GM19467 (cell line): ENCODE measurements around the gene MBNL1.

ENCODE experiments used
- ATAC-seq: cut with Tn5 transposase; IDR thresholded peaks from one replicate; pipeline ENCODE4 v1.9.1; 2021; ENCODE audit warnings: mild to moderate bottlenecking, moderate library complexity; ENCODE audit not compliant: unreplicated experiment

The MBNL1 gene

GRCh38 chr3:152469248-152470025, 200.7 kb downstream of the MBNL1 start:
- ATAC-seq: no peak

DNA sequence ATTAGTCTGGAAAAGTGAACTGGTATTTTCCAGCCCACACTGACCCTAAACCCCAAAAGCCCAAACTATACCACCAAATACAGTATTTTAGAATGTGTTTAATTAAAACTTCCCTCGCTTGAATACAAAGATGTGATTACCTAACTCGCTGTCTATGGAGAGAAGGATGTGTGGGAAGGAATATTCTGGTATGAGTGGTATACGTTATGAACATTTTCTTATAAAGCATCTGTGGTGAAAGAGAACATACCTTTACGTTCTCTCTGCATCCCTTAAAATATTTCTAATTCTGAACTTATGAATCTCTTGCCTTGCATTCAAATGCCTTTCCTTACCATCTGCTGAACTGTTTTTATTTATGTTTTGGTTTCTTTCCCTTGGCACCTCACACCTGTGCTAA, 201.4 kb downstream of the MBNL1 start:
- ATAC-seq: no peak

- ATAC-seq: no peak
Measured at GRCh38 chr3:152470893-152471292, 202.2 kb downstream of the MBNL1 start.

GRCh38 chr3:152471814-152472671, 203.3 kb downstream of the MBNL1 start:
- peak; percentile 67 for ATAC-seq

GRCh38 chr3:152472672-152472954, 203.9 kb downstream of the MBNL1 start:
- ATAC-seq: no peak

GRCh38 chr3:152474585-152474984, 205.9 kb downstream of the MBNL1 start:
- ATAC-seq: no peak

DNA sequence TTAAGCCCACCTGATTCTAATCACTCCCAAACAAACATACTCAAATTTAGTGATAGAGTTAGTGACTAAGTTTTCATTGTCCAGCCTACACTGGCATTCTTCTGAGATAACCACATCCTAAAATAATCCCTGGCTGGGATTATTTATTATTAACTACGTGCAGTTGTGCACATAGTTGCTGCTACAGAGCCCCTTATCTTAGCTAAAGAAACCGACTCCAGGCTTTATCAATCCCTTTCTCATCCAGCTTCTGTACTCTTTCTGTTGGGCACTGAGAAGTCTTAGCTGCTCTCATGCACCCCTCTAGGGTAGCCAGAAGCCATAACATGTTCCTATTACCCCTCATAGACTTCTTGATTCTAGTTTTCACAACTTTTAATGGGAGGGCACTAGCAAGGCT, 208.7 kb downstream of the MBNL1 start:
- no peak for ATAC-seq

DNA sequence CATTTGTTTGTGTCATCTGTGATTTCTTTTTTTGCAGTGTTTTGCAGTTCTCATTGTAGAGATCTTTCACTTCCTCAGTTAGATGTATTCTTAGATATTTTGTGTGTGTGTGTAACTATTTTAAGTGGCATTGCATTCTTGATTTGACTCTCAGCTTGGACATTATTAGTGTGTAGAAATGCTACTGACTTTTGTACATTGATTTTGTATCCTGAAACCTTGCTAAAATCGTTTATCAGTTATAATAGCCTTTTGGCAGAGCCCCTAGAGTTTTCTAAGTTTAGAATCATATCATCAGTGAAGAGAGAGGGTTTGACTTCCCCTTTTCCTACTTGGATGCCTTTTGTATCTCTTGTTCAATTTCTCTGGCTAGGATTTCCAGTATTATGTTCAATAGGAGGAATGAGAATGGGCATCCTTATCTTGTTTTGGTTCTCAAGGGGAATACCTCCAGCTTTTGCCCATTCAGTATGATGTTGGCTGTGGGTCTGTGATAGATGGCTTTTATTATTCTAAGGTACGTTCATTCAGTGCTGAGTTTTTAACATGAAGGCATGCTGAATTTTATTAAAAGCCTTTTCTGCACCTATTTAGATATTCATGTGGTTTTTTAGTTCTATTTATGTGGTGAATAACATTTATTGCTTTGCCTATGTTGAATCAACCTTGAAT, 211.7 kb downstream of the MBNL1 start:
- peak; percentile 66 for ATAC-seq

DNA sequence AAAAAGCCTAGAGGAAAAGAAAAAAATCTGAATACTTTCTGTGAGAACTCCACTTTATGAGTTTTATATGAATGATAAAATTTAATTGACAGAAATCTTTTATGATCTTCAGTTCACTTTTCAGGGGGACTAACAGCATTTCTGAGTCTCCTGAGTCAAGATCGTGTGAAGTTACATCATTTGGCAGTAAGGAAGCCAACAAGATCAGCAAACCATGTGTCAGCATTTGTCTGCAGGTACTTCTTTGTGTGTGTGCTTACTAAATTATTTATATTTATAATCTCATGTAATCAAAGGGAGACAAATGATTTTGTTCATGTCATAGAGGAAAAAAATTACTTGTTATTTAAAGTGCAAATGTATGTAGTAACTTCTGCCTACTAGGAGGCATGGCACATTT, 217.6 kb downstream of the MBNL1 start:
- ATAC-seq: no peak

- ATAC-seq: no peak
Measured at GRCh38 chr3:152488449-152488848, 219.7 kb downstream of the MBNL1 start.

- peak; percentile 46 for ATAC-seq
Measured at GRCh38 chr3:152491922-152492321, 223.2 kb downstream of the MBNL1 start.

DNA sequence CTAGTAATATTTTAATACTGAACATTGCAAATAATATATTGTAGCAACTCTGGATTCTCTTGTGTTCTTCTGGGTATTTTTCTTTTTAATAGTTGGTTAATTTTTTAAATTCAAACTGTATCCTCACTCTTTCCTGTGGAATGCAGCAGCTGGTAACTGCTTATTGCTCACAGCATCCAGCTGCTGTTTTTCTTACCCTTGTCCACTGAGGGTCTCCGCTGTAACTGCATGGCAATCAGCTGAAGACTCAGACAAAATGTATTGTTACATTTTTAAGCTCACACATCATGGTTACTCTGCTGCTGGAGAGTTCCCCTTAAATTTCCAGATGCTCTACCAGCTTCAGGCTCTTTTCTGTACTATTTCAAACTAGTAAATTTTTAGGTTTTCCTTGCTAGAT, 227.6 kb downstream of the MBNL1 start:
- ATAC-seq: no peak

- ATAC-seq: no peak
Measured at GRCh38 chr3:152496716-152497115, 228.0 kb downstream of the MBNL1 start.

- no peak for ATAC-seq
Measured at GRCh38 chr3:152497457-152497856, 228.7 kb downstream of the MBNL1 start.

DNA sequence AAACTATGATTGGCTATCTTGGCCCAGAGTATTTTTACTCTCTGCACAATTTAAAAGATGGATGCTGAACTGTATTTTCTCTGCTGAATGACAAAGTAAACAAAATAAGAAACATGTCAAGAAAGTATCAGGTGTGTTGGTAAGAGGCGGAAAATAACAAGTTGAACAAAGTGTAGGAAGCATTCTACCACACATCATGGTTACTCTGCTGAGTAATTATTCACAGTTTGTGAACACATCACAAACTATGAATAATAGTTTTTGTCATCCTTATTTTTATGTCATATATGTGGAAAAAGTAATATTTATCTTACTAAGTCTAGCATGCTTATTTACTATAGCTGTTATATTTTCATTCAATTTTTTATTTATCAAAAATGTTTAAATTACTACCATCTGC, 229.2 kb downstream of the MBNL1 start:
- no peak for ATAC-seq

GRCh38 chr3:152499791-152500385, 231.2 kb downstream of the MBNL1 start:
- no peak for ATAC-seq

DNA sequence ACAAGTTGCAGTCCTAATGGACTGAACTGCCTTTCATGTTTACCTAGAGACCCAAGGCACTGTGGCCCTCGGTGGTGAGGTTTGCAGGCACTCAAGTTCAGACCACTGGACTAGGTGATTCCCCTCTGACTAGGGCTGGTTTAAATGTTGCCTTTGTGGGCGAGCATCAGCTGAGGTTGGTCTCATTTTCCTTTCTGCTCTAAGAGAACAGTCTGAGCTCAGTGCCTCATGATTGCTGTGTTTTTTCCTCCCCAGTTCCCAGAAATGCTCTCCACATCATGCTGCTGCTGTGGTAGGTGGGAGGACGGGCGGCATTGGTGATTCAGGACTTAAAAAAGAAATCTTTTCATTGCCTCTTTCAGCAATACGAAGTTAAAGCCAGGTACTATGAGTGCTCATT, 237.2 kb downstream of the MBNL1 start:
- peak; percentile 82 for ATAC-seq

DNA sequence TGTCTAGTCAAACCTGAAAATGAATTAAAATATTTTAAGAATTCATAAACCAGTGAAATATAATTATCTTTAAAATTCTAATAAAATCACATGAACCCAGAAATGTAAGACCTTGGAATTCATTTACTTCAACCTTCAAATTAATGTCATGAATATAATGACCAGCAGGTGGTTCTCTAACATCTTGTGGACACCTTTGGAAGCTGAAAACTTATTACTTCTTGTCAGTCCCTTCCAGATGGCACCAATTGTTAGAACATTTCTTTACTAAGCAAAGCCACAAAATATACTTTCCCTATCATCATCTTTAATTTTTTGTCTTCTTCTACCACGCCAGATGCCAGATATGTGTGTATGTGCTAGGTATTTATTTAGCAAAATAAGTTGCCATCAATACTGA, 240.0 kb downstream of the MBNL1 start:
- no peak for ATAC-seq

GRCh38 chr3:152511904-152512303, 243.2 kb downstream of the MBNL1 start:
- peak; percentile 67 for ATAC-seq

DNA sequence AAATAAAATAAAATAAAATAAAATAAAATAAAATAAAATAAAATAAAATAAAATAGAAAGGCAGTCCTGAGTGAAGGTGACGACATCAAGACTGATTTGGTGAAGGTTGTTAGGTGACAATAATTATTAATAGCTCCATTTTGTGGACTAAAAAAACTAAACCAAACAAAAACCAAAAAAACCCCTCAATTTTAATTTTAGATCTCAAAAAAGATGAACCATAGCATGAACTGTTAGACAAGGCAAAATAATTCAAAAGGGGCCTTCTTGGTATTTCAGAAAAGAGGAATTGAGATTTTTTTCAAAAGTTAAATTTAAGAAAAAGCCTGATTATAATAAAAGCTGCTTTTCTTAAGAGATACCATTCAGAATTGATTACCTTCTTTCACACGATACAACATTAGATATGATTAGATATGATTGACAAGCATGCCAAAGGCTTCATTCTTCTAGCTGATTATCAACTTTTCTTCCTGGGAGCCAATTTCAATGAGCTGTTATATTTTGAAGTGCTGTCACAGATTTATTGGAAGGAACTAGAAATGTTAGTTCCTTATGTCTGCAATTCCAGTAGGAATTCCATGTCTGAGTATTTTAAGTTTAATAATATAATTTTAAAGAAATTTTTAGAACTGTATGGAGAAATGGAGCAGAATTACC, 244.7 kb downstream of the MBNL1 start:
- ATAC-seq: no peak
